Measurements from ENCODE around the gene ANKS1B. TPM values are rescaled to one million over a fixed set of nuclear protein-coding genes. Genes with fewer than 3 reads are reported as not detected.

Gene ANKS1B
- total RNA-seq, 1 experiment from 2014 or later = 18.8 TPM

DNA sequence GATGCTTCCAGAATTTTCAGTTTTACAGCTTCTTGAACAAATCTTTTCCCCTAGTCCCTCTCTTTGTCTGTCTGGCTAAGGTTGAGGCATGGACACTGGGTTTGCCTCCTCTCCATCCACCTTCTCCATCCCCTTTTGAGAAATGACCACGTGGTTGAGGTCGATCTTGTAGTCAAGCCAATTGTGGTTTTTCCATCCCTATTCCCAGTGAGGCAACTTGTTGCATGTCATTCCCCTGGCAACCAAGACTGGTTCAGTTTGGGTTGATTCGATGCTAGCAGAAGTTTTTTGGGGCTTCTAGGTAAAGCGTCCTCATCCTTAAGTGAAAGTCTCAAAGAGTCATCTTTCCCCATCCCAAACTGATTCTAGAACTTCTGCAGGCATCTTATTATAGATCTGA, 1038.9 kb downstream of the ANKS1B start:
- no peak for DNase-seq (ENCODE audit: unreplicated experiment)
- no peak overlapping the region for H3K27ac Mint-ChIP-seq (ENCODE audit: low read depth, unreplicated experiment)
- intact Hi-C loops (cut with micrococcal nuclease) = no loop called here
- no peaks in the 10 kb centered on the region for H3K36me3 Mint-ChIP-seq (ENCODE audit: insufficient read depth, unreplicated experiment)
- H3K27me3 Mint-ChIP-seq (ENCODE audit: insufficient read depth, unreplicated experiment) = no peaks in the 10 kb centered on the region
- no peak overlapping the region for H3K4me3 Mint-ChIP-seq (ENCODE audit: unreplicated experiment)
- H3K9me3 Mint-ChIP-seq (ENCODE audit: unreplicated experiment) = no peaks in the 10 kb centered on the region
- TF ChIP-seq, protein P1, sequence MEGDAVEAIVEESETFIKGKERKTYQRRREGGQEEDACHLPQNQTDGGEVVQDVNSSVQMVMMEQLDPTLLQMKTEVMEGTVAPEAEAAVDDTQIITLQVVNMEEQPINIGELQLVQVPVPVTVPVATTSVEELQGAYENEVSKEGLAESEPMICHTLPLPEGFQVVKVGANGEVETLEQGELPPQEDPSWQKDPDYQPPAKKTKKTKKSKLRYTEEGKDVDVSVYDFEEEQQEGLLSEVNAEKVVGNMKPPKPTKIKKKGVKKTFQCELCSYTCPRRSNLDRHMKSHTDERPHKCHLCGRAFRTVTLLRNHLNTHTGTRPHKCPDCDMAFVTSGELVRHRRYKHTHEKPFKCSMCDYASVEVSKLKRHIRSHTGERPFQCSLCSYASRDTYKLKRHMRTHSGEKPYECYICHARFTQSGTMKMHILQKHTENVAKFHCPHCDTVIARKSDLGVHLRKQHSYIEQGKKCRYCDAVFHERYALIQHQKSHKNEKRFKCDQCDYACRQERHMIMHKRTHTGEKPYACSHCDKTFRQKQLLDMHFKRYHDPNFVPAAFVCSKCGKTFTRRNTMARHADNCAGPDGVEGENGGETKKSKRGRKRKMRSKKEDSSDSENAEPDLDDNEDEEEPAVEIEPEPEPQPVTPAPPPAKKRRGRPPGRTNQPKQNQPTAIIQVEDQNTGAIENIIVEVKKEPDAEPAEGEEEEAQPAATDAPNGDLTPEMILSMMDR (IDR thresholded peaks at IDR 0.05; ENCODE audit: unreplicated experiment) = no peak
- BruUV-seq (replicated peaks) = no TSS peak
- no peaks in the 10 kb centered on the region for H3K4me1 Mint-ChIP-seq (ENCODE audit: insufficient read depth, unreplicated experiment)
- CTCF ChIA-PET = interaction anchor here (1.0 to 1.7 kb wide), 2 partner anchors 10 to 20 kb away, joined by 3 to 6 read pairs; no protein-coding TSS in a partner anchor
- POLR2A ChIA-PET = no interaction called here

DNA sequence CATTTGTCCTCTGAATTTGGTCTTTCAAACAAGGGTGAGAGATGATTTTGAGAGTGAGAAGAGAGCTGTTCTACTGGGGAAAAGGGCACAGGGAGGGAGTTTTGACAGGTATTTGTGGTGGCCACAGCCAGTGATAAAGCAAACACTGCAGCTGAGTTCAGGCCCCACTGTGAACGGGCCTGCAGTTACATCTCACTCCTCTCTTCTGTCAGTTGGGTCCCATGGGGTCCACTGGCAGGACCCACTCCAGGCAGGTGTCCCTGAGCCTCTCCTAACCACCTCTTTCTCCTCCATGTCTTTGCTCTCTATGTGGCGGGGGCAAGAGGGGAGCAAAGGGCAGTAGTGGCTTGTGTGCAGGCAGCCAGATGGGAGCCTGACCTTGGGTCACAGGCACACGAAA, 1044.8 kb downstream of the ANKS1B start:
- TF ChIP-seq, protein P1 (IDR thresholded peaks at IDR 0.05; ENCODE audit: unreplicated experiment) = no peak
- BruUV-seq (replicated peaks) = no TSS peak
- peaks cover 6% of the 10 kb centered on the region for H3K36me3 Mint-ChIP-seq (ENCODE audit: insufficient read depth, unreplicated experiment)
- H3K27me3 Mint-ChIP-seq (ENCODE audit: insufficient read depth, unreplicated experiment) = no peaks in the 10 kb centered on the region
- POLR2A ChIA-PET = no interaction called here
- no peak overlapping the region for H3K27ac Mint-ChIP-seq (ENCODE audit: low read depth, unreplicated experiment)
- CTCF ChIA-PET = interaction anchor here (0.7 to 2.9 kb wide), 4 partner anchors 15 to 1662 kb away, joined by 3 to 13 read pairs (median 5); no protein-coding TSS in a partner anchor
- intact Hi-C loops (cut with micrococcal nuclease) = loop anchor here (1.0 to 10.0 kb wide), 2 partner anchors 215 to 241 kb away; no protein-coding TSS in a partner anchor
- no peaks in the 10 kb centered on the region for H3K4me1 Mint-ChIP-seq (ENCODE audit: insufficient read depth, unreplicated experiment)
- no peaks in the 10 kb centered on the region for H3K9me3 Mint-ChIP-seq (ENCODE audit: unreplicated experiment)
- no peak for DNase-seq (ENCODE audit: unreplicated experiment)
- no peak overlapping the region for H3K4me3 Mint-ChIP-seq (ENCODE audit: unreplicated experiment)

GRCh38 chr12:98939350-98939749, 1045.4 kb downstream of the ANKS1B start:
- Mint-ChIP-seq H3K4me1 (ENCODE audit: insufficient read depth, unreplicated experiment) (no peaks in the 10 kb centered on the region), H3K4me3 (ENCODE audit: unreplicated experiment) (no peak overlapping the region), H3K27ac (ENCODE audit: low read depth, unreplicated experiment) (no peak overlapping the region), H3K36me3 (ENCODE audit: insufficient read depth, unreplicated experiment) (peaks cover 6% of the 10 kb centered on the region), H3K27me3 (ENCODE audit: insufficient read depth, unreplicated experiment) (no peaks in the 10 kb centered on the region), H3K9me3 (ENCODE audit: unreplicated experiment) (no peaks in the 10 kb centered on the region)
- intact Hi-C loops (cut with micrococcal nuclease) = loop anchor here (1.0 to 10.0 kb wide), 2 partner anchors 215 to 240 kb away; no protein-coding TSS in a partner anchor
- TF ChIP-seq, protein P1 (IDR thresholded peaks at IDR 0.05; ENCODE audit: unreplicated experiment) = peak; percentile 38
- POLR2A ChIA-PET = no interaction called here
- CTCF ChIA-PET = interaction anchor here (0.7 to 2.9 kb wide), 4 partner anchors 14 to 1662 kb away, joined by 3 to 13 read pairs (median 5); no protein-coding TSS in a partner anchor
- peak; percentile 42 for DNase-seq (ENCODE audit: unreplicated experiment)
- no TSS peak for BruUV-seq (replicated peaks)

GRCh38 chr12:98935847-98936246, 1048.9 kb downstream of the ANKS1B start:
- no TSS peak for BruUV-seq (replicated peaks)
- no peaks in the 10 kb centered on the region for H3K4me1 Mint-ChIP-seq (ENCODE audit: insufficient read depth, unreplicated experiment)
- intact Hi-C loops (cut with micrococcal nuclease) = loop anchor here (10.0 kb wide), 1 partner anchor 211 kb away; no protein-coding TSS in a partner anchor
- no peak overlapping the region for H3K4me3 Mint-ChIP-seq (ENCODE audit: unreplicated experiment)
- peaks cover 6% of the 10 kb centered on the region for H3K36me3 Mint-ChIP-seq (ENCODE audit: insufficient read depth, unreplicated experiment)
- no peak for DNase-seq (ENCODE audit: unreplicated experiment)
- H3K27ac Mint-ChIP-seq (ENCODE audit: low read depth, unreplicated experiment) = no peak overlapping the region
- CTCF ChIA-PET = no interaction called here
- POLR2A ChIA-PET = interaction anchor here (0.6 kb wide), 1 partner anchor 11 kb away, joined by 3 read pairs; no protein-coding TSS in a partner anchor
- no peaks in the 10 kb centered on the region for H3K9me3 Mint-ChIP-seq (ENCODE audit: unreplicated experiment)
- TF ChIP-seq, protein P1 (IDR thresholded peaks at IDR 0.05; ENCODE audit: unreplicated experiment) = no peak
- H3K27me3 Mint-ChIP-seq (ENCODE audit: insufficient read depth, unreplicated experiment) = no peaks in the 10 kb centered on the region

Measured in MCF 10A (cell line).